ENCODE measurements around the gene C1QTNF5.

C1QTNF5 gene

GRCh38 chr11:119373059-119373920 is 32.6 kb upstream of the C1QTNF5 start:
- no peak for DNase-seq

- DNase-seq = no peak
These were observed 31.8 kb upstream of the C1QTNF5 start for GRCh38 chr11:119372260-119373058.

- no peak for DNase-seq
These were observed 31.1 kb upstream of the C1QTNF5 start for GRCh38 chr11:119371778-119372182.

DNA sequence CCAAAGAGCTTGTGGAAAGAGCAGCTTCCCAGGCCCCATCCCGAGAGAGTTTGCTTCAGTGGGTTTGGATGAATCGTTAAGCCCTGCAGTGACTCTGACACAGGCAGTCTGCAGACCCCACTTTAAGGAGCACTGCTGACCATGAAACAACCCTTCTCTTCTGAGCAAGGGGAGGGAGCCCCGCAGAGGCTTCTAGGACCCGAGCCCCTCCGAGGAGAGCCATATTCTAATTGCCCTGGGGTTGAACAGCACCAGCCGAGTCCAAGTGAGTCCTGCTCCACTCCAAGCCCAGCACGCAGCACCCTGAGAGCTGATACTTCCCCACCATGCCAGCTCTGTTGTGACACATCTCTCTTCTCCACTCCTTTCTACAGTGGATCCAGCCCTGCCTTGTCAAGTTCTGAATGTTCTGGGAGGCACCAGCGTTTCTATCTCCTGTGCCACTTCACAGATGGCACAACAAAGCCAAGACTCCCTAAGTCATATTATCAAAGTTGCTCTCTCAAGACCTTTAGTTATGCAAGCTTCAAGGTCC is 30.5 kb upstream of the C1QTNF5 start:
- DNase-seq = no peak

- DNase-seq = peak; percentile 46
These were observed 29.9 kb upstream of the C1QTNF5 start for GRCh38 chr11:119370486-119371046.

DNA sequence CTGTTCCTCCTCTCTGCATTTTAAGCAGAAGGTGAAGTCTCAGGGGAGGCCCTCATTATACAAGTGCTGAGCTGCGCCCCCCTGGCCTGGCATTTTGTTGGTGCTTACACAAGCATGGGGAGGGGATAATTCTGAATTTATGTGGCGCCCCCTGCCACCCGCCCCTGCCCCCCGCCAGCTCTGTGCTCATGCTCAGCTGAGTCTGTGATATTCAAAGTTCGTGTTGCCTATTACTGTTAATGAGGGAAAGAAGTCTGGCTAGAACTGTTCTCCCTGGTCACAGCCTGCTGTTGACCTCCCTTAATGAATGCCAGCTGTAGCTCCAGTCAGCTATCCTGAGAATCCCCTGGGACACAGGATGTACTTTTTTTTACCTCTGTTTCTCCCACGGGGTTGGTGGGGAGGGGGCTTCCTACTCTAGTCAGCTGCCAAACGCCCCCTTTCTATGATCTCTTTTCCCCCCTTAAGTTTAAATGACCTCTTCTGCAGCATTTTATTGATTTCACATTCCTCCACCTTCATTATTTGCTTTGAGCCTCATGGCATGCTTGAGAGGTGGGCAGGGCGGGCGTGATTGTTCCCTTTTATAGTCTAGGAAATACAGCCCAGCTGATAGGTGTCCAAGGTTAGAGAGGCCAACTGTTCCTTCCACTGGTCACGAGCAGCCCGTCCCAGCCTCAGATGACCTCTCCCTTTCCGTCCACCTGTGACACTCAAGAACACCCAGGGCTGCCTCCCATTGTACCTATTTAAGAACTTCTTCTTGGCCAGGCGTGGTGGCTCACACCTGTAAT is 28.6 kb upstream of the C1QTNF5 start:
- no peak for DNase-seq

- DNase-seq = no peak
These were observed 27.7 kb upstream of the C1QTNF5 start for GRCh38 chr11:119368121-119369034.

DNA sequence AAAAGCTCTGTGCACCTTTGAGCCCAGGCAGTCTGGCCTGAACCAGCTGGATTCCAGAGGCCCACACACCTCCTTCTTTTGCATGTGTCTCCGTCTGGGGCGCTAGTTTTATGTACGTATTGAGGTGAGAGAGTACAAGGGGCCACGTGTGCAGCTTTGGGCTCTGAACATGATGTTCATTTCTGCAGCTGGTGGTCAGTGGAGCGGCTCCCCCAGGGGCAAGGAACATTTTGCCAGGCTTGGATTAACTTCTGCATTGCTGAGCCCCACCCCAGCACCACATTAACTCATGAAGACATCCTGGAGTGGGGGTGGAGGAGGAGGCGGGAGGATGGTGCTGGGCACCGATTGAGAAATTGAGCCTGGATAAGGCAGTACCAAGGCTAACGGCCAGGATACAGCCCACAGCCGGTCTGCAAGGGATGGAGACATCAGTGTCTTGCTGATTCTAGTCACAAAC is 27.0 kb upstream of the C1QTNF5 start:
- no peak for DNase-seq

- DNase-seq = no peak
These were observed 26.3 kb upstream of the C1QTNF5 start for GRCh38 chr11:119366690-119367620.

DNA sequence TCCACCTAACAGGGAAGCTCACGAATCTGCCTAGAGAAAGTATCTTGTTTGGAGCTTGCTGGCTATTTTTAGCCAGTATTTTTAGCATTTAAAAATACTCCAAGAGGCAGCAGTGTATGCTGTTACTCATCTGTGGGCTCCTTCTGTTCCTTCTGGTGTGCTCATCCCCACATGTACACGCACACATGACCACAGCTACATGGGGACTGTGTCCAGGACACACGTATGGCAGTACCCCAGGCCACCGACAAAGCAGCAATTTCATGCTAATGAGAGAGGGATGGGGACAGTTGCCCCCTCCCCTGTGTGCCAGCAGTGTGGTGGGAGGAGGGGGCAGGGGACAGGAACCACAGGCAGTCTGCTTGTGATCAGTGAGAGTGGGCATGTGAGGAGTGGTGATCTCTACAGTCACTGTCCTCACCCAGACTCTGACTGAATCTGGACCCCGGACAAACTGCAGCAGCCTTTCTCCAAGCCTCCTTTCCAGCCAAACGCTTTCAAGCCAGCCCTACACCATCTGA is 24.4 kb upstream of the C1QTNF5 start:
- no peak for DNase-seq

- peak; percentile 60 for DNase-seq
These were observed 23.3 kb upstream of the C1QTNF5 start for GRCh38 chr11:119363851-119364590.

DNA sequence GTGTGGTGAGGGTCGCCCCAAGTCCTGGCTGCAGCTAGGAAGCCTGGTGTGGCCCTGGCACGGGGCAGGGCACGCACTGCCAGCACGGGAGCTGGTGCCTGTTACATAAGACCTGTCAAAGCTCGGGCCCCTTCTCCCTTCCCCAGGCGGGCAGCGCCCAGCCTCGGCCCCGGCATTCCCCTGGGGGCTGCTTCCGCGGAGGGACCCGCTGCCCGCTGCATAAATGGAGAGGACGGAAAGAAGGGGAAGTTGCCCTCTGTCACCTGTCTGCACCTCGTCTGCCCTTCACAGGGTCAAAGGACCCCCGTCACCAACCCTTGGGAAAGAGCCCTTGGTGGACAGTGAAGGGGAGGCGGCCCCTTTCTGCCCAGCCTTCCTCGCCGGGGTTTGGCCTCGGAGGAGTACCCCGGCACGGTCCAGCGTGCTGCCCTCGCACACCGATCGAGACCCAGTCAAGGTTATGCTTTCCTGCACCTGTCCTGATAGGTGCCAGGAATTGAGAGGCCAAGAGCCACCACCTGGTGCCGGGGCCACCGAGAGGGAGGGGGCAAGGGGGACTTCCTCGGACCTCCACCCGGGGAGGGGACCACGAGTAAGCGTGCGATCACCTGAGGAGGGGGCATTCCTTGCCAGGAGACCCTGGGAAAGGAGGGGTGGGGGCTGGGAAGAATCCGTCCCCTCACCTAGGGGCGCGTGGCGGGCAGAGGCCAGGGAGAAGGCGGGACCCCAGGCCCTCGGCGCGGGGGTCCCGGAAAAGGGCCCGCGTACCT is 22.6 kb upstream of the C1QTNF5 start:
- no peak for DNase-seq

GRCh38 chr11:119362741-119363080 is 22.0 kb upstream of the C1QTNF5 start:
- no peak for DNase-seq

DNA sequence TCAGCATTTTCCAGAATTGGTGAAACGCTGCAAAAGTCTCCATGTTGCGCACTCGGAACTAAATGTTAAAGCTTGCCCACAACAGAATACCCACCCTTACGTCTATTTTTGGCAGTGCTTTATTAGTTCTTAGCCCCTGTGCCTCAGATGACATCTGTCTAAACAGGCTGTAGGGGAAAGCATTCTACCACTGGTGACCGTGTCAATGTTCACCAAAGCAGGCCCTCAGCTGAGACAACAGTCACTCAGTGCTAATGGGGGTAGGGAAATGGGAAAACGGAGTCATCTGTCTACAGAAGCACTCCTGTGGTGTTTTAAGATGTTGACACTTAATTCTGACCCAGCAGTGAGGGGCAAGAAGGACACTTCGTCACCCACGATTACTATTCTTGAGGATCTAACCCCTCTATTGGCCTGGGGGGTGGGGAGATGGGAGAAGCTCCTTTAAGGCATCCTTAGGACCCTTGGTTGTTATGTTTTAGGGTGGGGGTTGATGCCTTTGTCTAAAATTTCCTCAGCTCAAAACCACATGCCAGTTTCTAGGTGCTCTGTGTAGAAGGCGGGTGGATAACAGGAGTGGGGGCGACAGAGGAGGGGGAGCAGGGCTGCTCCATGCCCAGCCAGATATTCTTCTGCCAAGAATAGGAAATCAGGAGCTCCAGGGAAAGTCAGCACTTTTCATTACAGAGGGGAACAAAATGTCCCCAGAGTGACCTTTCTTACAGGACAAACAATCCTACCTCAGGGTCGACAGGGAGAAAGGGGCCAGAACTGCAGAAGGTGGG is 21.4 kb upstream of the C1QTNF5 start:
- DNase-seq = no peak

GRCh38 chr11:119361056-119361787 is 20.5 kb upstream of the C1QTNF5 start:
- no peak for DNase-seq

- DNase-seq = no peak
These were observed 18.9 kb upstream of the C1QTNF5 start for GRCh38 chr11:119359365-119360214.
